K562 (cell line): ENCODE results near the gene NOP16. TPM values are rescaled to one million over a fixed set of nuclear protein-coding genes. Genes with fewer than 3 reads are reported as not detected.

Experiments used
- BCOR ChIP-seq: fragments of 450-650 bp; IDR thresholded peaks from 2 replicates; pipeline ENCODE4 v1.6.1; 2016
- ESRRB ChIP-seq: fragments of 250-450 bp; sonication (Bioruptor Pico); IDR thresholded peaks from 2 replicates; pipeline ENCODE4 v1.5.0; 2020; ENCODE audit warnings: mild to moderate bottlenecking, moderate library complexity, borderline replicate concordance
- HDAC3 ChIP-seq: fragments of 450-650 bp; IDR thresholded peaks from 2 replicates; pipeline ENCODE4 v1.6.1; 2018; ENCODE audit warnings: borderline replicate concordance, mild to moderate bottlenecking, moderate library complexity; ENCODE audit not compliant: partially characterized antibody
- POLR2B ChIP-seq: fragments of 450-650 bp; IDR thresholded peaks from 2 replicates; pipeline ENCODE4 v1.6.1; 2018; ENCODE audit warnings: low read depth; ENCODE audit not compliant: partially characterized antibody
- RFX5 ChIP-seq: IDR thresholded peaks from 2 replicates; pipeline ENCODE4 v1.6.1; 2011; ENCODE audit warnings: low read depth, mild to moderate bottlenecking, improper control_type of control experiment, low read length
- SMAD4 ChIP-seq: fragments of 250-450 bp; sonication (Bioruptor Pico); conservative IDR thresholded peaks from 2 replicates; pipeline ENCODE4 v1.8.0; 2021; ENCODE audit warnings: inconsistent platforms, mild to moderate bottlenecking, moderate library complexity
- SRSF1 ChIP-seq: fragments of 200-400 bp; formaldehyde crosslinking; IDR thresholded peaks from 2 replicates; pipeline ENCODE4 v1.6.1; 2017; ENCODE audit warnings: mild to moderate bottlenecking, low read depth, low read length, moderate library complexity
- SRSF7 ChIP-seq: fragments of 200-400 bp; formaldehyde crosslinking; optimal IDR thresholded peaks from 2 replicates; pipeline ENCODE3; 2017; ENCODE audit warnings: mild to moderate bottlenecking, low read depth, low read length
- STAG1 ChIP-seq: sonication (generic); formaldehyde crosslinking; IDR thresholded peaks from 2 replicates; pipeline ENCODE4 v1.5.0; 2020; ENCODE audit warnings: missing genetic modification reagents, borderline replicate concordance
- XRCC4 ChIP-seq: IDR thresholded peaks from one replicate; pipeline ENCODE4 v1.6.1; 2011; ENCODE audit not compliant: insufficient read depth, insufficient read length; ENCODE audit errors: extremely low read depth
- ZKSCAN8 ChIP-seq: fragments of 200-800 bp; sonication (Bioruptor generic); IDR thresholded peaks from 2 replicates; pipeline ENCODE4 v1.6.1; 2016; ENCODE audit warnings: missing genetic modification characterization, missing compliant biosample characterization
- ZNF282 ChIP-seq: sonication (generic); formaldehyde crosslinking; IDR thresholded peaks from 2 replicates; pipeline ENCODE4 v1.8.1; 2023; ENCODE audit warnings: missing genetic modification reagents
- ZNF347 ChIP-seq: fragments of 450-650 bp; formaldehyde crosslinking; IDR thresholded peaks from 2 replicates; pipeline ENCODE4 v1.4.0; 2020; ENCODE audit warnings: low read depth, mild to moderate bottlenecking, moderate library complexity
- ZNF436 ChIP-seq: fragments of 250-450, 450-650 bp; sonication (Bioruptor Pico); formaldehyde crosslinking; IDR thresholded peaks from 2 replicates; pipeline ENCODE4 v1.7.0; 2020; ENCODE audit warnings: mild to moderate bottlenecking
- polyA plus RNA-seq, 8 experiments: library from polyadenylated mRNA; depleted of rRNA in 4 of 8; stranded (reverse) in 5 of 8; unstranded in 3 of 8; fragments of >200 nt; fragmentation: Nextera tagmentation in 2 of 8; fragmentation: Illumina TruSeq in 1 of 8; extraction: Ambion mirVana in 2 of 8; extraction: Trizol in 1 of 8; gene quantifications; 2 replicates each; pipeline versions ENCODE4 v1.2.1 to v1.2.3, GENCODE V29; 2011 to 2014; ENCODE audit warnings: inconsistent platforms in 1 of 8, missing spikeins in 1 of 8
- total RNA-seq, 7 experiments: library from RNA; depleted of rRNA in 6 of 7; stranded (reverse); fragments of >200 nt in 6 of 7; fragmentation: Illumina TruSeq in 2 of 7; extraction: Trizol in 2 of 7; gene quantifications; 2 replicates each; pipeline versions ENCODE4 v1.2.1 to v1.2.3, GENCODE V29; 2011 to 2021; ENCODE audit warnings: low replicate concordance in 1 of 7
- TF ChIP-seq, protein P1 (sequence below): fragments of 250-450 bp; sonication (Bioruptor Pico); IDR thresholded peaks from 2 replicates; pipeline ENCODE4 v1.4.0; 2020; ENCODE audit warnings: mild to moderate bottlenecking, moderate library complexity, borderline replicate concordance
- TF ChIP-seq, protein P2 (sequence below), 3 experiments: IDR thresholded peaks in 2 of 3; conservative IDR thresholded peaks in 1 of 3; 2 replicates each; pipeline ENCODE4 v1.5.1; 2011 to 2012; ENCODE audit warnings: low read length in 3 of 3, mild to moderate bottlenecking in 3 of 3, control low read depth in 2 of 3, improper control_type of control experiment in 1 of 3, inconsistent platforms in 1 of 3, low read depth in 1 of 3, mixed read lengths in 1 of 3, moderate library complexity in 1 of 3; ENCODE audit not compliant: insufficient read depth in 2 of 3
- TF ChIP-seq, protein P3 (sequence below): sonication (generic); formaldehyde crosslinking; IDR thresholded peaks from 2 replicates; pipeline ENCODE4 v1.8.0; 2022; ENCODE audit warnings: mild to moderate bottlenecking, missing genetic modification reagents, borderline replicate concordance

Gene NOP16
- total and polyA plus RNA-seq, 9 of the 15 experiments (the other 6 are each of a cell fraction or from before 2014, with no cell fraction given), result 92.5 to 342 (median 148) TPM

DNA sequence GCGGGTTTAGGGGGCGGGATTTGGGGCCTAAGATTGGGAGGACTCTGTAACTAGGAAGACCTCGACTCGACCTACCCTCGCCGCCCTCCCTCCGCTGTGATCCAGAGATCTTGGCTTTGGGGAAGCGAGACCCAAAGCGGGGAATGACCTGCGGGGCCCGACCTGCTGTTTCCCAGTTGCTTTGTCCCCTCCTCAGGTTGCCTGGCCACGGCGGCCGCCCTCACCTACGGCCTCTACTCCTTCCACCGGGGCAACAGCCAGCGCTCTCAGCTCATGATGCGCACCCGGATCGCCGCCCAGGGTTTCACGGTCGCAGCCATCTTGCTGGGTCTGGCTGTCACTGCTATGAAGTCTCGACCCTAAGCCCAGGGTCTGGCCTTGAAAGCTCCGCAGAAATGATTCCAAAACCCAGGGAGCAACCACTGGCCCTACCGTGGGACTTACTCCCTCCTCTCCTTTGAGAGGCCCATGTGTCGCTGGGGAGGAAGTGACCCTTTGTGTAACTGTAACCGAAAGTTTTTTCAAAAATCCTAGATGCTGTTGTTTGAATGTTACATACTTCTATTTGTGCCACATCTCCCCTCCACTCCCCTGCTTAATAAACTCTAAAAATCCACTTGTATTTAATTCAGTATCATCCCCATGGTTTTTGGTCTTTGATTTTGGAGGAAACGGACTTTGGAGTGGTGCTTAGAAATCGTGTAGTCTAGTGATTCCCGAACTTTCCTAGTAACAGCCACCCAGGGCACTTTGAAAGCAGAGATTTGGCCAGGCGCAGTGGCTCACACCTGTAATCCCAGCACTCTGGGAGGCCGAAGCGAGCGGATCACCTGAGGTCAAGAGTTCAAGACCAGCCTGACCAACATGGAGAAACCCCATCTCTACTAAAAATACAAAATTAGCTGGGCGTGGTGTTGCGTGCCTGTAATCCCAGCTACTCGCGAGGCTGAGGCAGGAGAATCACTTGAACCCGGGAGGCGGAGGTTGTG is 1.0 kb upstream of the NOP16 start (continued):
- TF ChIP-seq ESRRB (CRISPR knock-in tag) (no peak), RFX5 (no peak), ZNF282 (CRISPR knock-in tag) (no peak), SMAD4 (0 out of 2 replicates have a peak, but pooled peaks have one; percentile 45), SRSF1 (no peak), ZNF347 (CRISPR knock-in tag) (no peak), BCOR (no peak), POLR2B (peak; percentile 77), STAG1 (CRISPR knock-in tag) (no peak), XRCC4 (no peak), SRSF7 (no peak), ZKSCAN8 (CRISPR knock-in tag) (no peak), ZNF436 (no peak), HDAC3 (no peak)
- TF ChIP-seq, protein P1, sequence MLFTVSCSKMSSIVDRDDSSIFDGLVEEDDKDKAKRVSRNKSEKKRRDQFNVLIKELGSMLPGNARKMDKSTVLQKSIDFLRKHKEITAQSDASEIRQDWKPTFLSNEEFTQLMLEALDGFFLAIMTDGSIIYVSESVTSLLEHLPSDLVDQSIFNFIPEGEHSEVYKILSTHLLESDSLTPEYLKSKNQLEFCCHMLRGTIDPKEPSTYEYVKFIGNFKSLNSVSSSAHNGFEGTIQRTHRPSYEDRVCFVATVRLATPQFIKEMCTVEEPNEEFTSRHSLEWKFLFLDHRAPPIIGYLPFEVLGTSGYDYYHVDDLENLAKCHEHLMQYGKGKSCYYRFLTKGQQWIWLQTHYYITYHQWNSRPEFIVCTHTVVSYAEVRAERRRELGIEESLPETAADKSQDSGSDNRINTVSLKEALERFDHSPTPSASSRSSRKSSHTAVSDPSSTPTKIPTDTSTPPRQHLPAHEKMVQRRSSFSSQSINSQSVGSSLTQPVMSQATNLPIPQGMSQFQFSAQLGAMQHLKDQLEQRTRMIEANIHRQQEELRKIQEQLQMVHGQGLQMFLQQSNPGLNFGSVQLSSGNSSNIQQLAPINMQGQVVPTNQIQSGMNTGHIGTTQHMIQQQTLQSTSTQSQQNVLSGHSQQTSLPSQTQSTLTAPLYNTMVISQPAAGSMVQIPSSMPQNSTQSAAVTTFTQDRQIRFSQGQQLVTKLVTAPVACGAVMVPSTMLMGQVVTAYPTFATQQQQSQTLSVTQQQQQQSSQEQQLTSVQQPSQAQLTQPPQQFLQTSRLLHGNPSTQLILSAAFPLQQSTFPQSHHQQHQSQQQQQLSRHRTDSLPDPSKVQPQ (CRISPR knock-in tag), result no peak
- TF ChIP-seq, protein P2, sequence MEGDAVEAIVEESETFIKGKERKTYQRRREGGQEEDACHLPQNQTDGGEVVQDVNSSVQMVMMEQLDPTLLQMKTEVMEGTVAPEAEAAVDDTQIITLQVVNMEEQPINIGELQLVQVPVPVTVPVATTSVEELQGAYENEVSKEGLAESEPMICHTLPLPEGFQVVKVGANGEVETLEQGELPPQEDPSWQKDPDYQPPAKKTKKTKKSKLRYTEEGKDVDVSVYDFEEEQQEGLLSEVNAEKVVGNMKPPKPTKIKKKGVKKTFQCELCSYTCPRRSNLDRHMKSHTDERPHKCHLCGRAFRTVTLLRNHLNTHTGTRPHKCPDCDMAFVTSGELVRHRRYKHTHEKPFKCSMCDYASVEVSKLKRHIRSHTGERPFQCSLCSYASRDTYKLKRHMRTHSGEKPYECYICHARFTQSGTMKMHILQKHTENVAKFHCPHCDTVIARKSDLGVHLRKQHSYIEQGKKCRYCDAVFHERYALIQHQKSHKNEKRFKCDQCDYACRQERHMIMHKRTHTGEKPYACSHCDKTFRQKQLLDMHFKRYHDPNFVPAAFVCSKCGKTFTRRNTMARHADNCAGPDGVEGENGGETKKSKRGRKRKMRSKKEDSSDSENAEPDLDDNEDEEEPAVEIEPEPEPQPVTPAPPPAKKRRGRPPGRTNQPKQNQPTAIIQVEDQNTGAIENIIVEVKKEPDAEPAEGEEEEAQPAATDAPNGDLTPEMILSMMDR (IDR thresholded peaks at IDR 0.05 in 2 of 3, conservative IDR thresholded peaks at IDR 0.05 in 1 of 3; ENCODE audit: insufficient read depth in 2 of 3, low read depth in 1 of 3, low read length in 3 of 3), result no peak
- TF ChIP-seq, protein P3, sequence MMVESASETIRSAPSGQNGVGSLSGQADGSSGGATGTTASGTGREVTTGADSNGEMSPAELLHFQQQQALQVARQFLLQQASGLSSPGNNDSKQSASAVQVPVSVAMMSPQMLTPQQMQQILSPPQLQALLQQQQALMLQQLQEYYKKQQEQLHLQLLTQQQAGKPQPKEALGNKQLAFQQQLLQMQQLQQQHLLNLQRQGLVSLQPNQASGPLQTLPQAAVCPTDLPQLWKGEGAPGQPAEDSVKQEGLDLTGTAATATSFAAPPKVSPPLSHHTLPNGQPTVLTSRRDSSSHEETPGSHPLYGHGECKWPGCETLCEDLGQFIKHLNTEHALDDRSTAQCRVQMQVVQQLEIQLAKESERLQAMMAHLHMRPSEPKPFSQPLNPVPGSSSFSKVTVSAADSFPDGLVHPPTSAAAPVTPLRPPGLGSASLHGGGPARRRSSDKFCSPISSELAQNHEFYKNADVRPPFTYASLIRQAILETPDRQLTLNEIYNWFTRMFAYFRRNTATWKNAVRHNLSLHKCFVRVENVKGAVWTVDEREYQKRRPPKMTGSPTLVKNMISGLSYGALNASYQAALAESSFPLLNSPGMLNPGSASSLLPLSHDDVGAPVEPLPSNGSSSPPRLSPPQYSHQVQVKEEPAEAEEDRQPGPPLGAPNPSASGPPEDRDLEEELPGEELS, result no peak
